Hematopoietic multipotent progenitor cell treated with erythropoietin and hydrocortisone succinate and interleukin-3 and kit ligand, for 17 days (in vitro differentiated cells): ENCODE measurements around the gene TMEM89.

Experiments
- DNase-seq: peaks from one replicate; pipeline ENCODE4 v3.0.0-alpha.2; 2015; ENCODE audit warnings: low spot score

TMEM89 gene

GRCh38 chr3:48612309-48612708, 9.3 kb downstream of the TMEM89 start:
- no peak for DNase-seq

DNA sequence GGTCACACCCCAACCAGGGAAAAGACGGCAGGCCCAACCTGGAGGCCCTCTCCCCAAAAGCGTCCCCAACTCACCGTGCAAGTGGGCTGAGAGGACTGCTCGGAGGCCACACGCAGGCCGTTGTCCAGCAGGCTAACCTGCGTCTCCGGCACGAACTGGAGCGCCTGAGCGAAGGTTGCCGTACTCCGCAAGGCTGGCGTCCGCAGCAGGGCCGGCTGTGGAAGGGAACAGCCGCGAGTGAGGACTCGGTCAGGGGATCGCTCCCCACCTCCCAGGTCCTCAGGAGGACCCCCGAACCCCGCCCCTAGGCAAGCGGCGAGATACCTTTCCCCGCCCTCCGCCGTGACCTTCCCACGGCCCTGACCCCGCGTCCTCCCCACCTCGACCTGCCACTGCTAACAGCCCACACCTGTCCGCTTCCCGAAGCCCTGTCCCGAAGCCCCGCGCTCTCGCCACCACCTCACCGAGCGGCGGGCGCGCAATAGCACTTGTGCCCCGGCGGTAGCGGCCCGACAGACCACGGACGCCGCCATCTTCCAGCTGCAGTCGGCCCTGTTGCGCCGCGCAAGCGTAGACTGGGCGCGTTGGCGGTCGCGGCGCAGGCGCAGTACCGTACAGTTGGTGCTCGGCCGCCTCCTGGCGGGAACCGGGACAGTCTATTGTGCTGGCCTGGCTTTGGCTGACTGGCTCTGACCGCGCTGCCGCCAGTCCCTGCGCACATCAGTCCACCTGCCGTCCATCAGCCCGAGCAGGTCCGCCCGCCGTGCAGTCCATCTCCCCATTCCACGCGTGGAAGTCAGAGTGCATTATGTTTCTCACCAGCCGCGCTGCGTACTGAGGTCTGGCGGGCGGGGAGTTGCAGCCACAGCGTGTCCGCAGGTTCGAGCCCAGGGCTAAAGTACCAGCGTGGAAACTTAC, 12.2 kb downstream of the TMEM89 start, which contains the start of gene UQCRC1:
Gene UQCRC1, minus strand, starts transcription at position 559 of the 918 bp plus-strand sequence. Its CDS starts 26 bp downstream, at position 533.
- peak; percentile 94 for DNase-seq

- DNase-seq, result no peak
These were observed 14.1 kb downstream of the TMEM89 start for GRCh38 chr3:48607519-48607918.

DNA sequence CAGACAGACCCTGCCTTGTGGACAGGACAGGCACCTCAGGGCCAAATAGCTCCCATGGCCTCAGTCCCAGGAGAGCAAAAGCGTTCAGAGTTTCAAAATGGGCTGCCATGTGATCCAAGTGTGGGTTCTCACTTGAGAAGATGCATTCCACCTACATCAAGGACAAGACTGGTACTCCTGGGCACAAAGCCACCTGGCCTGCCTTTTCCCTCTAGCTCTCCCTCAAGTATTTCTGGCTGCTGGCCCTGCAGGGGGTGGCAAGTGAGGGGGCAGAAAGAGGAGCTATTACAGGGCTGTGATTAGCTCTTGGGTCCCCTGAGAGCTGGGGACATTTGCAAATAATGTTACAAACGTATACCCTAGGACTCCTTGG, 20.0 kb downstream of the TMEM89 start:
- DNase-seq, result no peak

DNA sequence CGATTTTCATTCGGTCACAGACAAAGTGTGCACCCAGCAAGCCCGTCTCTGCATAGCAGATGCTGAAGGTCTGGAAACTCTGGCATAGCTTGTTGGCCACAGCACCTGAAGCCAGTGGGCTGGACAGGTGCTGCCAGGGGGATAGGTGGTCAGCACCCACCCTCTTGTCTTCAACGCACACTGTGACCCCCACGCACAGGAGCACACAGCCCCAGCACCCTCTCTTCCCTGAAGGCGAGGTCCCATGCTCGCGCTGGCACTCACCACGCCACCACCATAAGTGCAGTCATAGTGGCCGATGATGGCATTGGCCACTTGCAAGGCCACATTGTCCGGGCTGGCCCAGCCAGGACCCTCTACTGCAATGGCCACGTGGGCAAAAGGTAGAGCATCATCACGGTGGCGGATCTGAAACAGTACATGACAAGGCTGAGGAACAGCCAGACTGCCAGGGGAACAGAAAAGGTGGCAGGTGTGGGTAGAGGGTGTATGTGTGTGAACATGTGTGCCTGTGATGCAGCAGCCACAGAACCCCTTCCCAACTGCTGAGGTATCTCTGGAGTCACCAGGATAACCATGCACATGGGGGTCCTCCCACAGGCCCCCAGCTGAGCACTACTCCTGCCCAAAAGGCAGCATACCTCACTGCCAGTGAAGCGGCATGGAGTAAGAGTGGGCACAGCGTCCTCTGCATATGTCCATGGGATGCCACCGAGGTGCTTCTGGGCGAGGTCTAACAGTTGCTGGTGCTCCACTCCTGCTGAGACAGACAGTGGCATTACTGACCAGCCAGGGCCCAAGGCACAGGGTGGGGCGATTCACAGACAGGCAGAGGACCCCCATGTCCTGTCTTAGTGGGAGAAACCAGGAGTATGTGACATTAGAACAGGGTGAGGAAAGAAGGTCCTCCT, 20.6 kb downstream of the TMEM89 start:
- DNase-seq, result no peak

GRCh38 chr3:48599509-48600285, 21.9 kb downstream of the TMEM89 start:
- DNase-seq, result no peak

GRCh38 chr3:48599077-48599501, 22.5 kb downstream of the TMEM89 start:
- DNase-seq, result no peak

DNA sequence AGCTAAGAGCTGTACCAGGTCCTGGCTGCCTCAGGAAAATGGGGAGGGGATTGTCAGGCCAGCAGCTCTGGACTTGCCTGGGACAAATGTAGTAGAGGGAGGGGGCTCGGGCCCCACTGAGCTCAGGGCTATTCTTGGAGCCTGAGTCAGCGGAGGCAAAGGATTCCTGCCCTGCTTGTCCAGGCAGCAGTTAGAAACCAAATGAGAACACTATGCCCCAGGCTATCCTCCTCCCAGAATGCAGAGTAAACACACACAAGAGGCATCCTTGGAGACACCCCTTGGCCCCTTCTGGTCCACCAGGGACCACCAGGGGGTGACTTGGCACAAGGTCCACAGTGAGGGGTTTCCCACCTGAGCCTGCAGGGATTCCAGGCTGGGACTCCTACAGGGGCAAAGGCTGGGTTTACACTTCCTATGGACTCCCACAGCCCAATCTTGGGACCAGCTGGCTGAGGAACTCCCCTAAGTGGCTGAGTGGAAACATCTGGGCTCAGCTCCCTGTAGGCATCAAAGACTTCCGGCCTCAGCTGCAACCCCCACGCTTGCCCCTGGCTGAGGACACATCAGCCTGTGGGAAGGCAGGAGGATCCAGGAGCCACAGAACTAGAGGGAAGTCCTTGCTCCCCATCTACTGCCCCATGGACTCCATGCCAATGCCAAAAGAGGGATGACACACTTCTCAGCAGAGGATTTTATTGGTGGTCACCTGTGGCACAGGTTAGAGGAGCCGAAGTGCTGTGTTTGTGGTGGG, 23.1 kb downstream of the TMEM89 start:
- no peak for DNase-seq

DNA sequence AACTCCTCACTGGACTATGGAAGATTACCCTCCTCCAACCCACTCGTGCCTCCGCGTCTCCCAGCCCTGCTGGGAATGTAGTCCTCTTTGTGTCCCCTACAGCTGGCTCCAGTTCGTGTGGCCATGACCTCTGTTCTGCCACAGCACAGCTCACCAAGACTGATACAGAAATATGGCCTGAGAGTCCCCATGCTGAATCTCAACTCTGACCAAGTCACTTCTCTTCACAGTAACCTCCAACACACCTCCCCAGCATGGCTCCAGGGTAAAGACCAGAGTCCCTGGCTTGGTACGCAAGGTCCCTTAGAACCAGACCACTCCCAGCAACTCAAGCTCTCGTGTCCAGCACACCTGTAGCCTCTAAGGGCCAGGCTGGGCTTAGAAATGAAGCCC, 24.2 kb downstream of the TMEM89 start:
- DNase-seq, result no peak

GRCh38 chr3:48596676-48597407, 24.7 kb downstream of the TMEM89 start:
- no peak for DNase-seq

GRCh38 chr3:48596157-48596556, 25.4 kb downstream of the TMEM89 start:
- no peak for DNase-seq

DNA sequence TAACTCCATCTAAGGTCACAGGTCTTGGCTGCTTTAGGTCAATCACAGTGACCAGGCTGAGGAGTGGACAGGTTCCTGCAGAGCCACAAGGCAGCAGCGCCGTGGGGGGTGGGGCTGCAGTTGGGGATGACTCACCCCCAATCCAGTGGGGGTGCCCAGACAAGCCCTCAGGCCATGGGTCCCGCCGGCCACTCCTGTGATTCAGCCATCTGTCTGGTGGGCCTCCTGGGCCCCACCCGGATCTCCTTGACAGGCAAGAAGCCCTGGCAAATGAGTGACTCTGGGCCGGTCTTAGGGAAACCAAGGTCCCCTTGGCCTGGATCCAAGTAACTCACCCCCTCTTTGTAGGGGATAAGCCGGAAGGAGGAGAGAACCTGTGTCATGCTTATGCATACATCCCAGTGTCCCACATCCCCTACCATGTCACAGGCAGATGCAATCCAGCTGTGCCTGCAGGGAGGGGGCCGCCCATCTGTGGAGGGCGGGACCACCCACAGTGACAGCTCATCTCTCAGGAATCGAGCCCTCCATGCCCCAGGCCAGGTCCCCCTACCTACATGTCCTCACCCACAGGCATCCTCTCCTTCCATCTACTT, 25.9 kb downstream of the TMEM89 start:
- no peak for DNase-seq

DNA sequence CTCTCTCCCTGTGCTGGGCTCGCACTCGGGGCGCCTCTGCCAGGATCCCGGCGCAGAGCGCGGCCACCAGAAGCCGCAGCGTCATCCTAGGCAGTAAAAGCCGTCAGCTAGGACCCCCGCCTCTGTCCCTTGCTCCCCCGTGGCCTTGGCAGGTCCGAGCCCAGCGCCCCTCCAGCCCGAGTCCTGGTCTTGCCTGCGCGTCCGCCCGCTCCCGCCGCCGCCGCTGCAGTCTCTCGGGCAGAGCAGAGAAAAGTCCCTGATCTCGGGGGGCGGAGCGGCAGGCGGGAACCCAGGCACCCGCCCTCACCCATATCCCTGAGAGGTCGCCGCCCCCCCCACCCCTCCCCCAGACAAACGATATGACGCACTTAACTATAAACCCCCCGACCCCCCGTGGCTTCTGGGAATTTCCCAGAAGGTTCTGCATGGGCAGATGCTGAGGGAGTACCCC, 26.5 kb downstream of the TMEM89 start, which contains the start of gene COL7A1:
Gene COL7A1, minus strand, starts transcription at position 255 of the 451 bp plus-strand sequence. Its CDS starts 170 bp downstream, at position 85.
- no peak for DNase-seq

- no peak for DNase-seq
These were observed 27.0 kb downstream of the TMEM89 start for GRCh38 chr3:48594417-48595049.

GRCh38 chr3:48593337-48593736, 28.2 kb downstream of the TMEM89 start:
- DNase-seq, result no peak

- no peak for DNase-seq
These were observed 29.0 kb downstream of the TMEM89 start for GRCh38 chr3:48592519-48593087.

- DNase-seq, result no peak
These were observed 29.6 kb downstream of the TMEM89 start for GRCh38 chr3:48591886-48592518.

DNA sequence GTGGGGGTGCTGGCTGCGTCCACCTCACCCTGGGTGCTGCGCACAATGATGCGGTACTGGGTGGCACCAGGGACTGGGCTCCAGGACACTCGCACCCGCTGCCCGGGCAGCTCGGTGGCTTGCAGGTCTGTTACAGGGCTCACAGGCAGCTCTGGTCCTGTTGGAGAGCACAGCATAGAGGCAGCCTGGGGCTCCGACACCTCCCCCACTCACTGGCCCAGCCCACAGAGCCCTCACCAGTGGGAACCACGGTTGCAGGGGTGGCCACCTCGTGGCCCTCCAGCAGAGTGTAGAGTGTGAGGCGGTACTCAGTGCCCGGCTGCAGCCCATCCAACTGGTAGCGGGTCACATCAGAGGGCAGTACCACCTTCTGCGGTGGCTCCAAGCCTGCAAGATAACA, 30.1 kb downstream of the TMEM89 start:
- no peak for DNase-seq

DNA sequence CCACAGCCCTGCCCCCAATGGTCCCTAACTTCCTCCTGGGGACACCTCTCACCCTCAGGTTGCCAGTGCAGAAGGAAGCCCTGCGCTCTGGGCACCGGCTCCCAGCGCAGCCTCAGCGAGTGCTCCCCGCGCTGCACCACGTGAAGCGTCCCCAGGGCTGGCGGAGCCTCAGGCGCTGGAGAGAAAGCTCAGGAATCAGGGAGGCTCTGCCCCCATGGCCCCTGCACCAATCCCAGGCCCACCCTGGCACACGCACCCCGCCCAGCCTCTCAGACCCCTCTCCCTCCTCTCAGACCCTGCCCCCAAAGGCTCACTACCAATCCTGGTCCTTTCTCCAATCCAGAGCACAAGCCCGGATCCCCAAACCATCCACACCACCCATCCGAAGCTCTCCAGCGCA, 33.3 kb downstream of the TMEM89 start:
- no peak for DNase-seq
